KMS-11 (cell line): ENCODE results near the gene AGXT2.
"Not testable (repeated sequence)": the region's sequence is repeated elsewhere in the genome, so short reads cannot be mapped to it uniquely, and the experiment has no call there.

Experiments used
- H2AFZ ChIP-seq: fragments of 200-600 bp; sonication (generic); 2 replicates; pipeline ENCODE4 v1.6.1; 2016; ENCODE audit warnings: antibody characterized with exemption, mixed run types, low read depth
- H3K27ac ChIP-seq: fragments of 200-600 bp; sonication (generic); 2 replicates; pipeline ENCODE4 v1.6.1; 2016; ENCODE audit warnings: mild to moderate bottlenecking, mixed run types
- H3K27me3 ChIP-seq: fragments of 200-600 bp; sonication (generic); 2 replicates; pipeline ENCODE4 v1.6.1; 2017; ENCODE audit warnings: mild to moderate bottlenecking, low read depth, mixed run types, moderate library complexity; ENCODE audit not compliant: insufficient read depth
- H3K36me3 ChIP-seq: fragments of 200-600 bp; sonication (generic); 2 replicates; pipeline ENCODE4 v1.6.1; 2017; ENCODE audit warnings: mild to moderate bottlenecking, mixed run types; ENCODE audit not compliant: insufficient read depth
- H3K4me1 ChIP-seq: fragments of 200-600 bp; sonication (generic); 2 replicates; pipeline ENCODE4 v1.6.1; 2016; ENCODE audit warnings: mild to moderate bottlenecking, low read depth, mixed run types; ENCODE audit not compliant: poor library complexity, severe bottlenecking
- H3K4me2 ChIP-seq: fragments of 200-600 bp; sonication (generic); 2 replicates; pipeline ENCODE4 v1.7.0; 2016; ENCODE audit warnings: mild to moderate bottlenecking, mixed run types
- H3K4me3 ChIP-seq: fragments of 200-600 bp; sonication (generic); IDR thresholded peaks from 2 replicates; pipeline ENCODE4 v1.6.1; 2017; ENCODE audit warnings: low read depth, low read length, mixed read lengths; ENCODE audit not compliant: insufficient read depth
- H3K79me2 ChIP-seq: fragments of 200-600 bp; sonication (generic); 2 replicates; pipeline ENCODE4 v1.6.1; 2016; ENCODE audit warnings: low read depth, mixed run types; ENCODE audit not compliant: insufficient read depth
- H3K9ac ChIP-seq: fragments of 200-600 bp; sonication (generic); 2 replicates; pipeline ENCODE4 v1.6.1; 2016; ENCODE audit warnings: mild to moderate bottlenecking, mixed run types
- H4K20me1 ChIP-seq: fragments of 200-600 bp; sonication (generic); 2 replicates; pipeline ENCODE4 v1.6.1; 2016; ENCODE audit warnings: mild to moderate bottlenecking, mixed run types; ENCODE audit not compliant: insufficient read depth
- CTCF ChIP-seq: fragments of 200-600 bp; sonication (generic); conservative IDR thresholded peaks from 2 replicates; pipeline ENCODE4 v1.6.1; 2017; ENCODE audit warnings: low read depth, mild to moderate bottlenecking, antibody characterized with exemption, low read length, moderate library complexity, mixed read lengths

The AGXT2 gene

GRCh38 chr5:34976347-34976746 lies 71.4 kb downstream of the AGXT2 start:
- no peaks in the 10 kb centered on the region for H3K27me3 ChIP-seq
- H3K9ac ChIP-seq = no peak overlapping the region
- no peaks in the 10 kb centered on the region for H3K4me1 ChIP-seq
- no peak for TF ChIP-seq CTCF
- H4K20me1 ChIP-seq = no peaks in the 10 kb centered on the region
- no peaks in the 10 kb centered on the region for H3K79me2 ChIP-seq
- H3K27ac ChIP-seq = no peak overlapping the region
- H3K4me2 ChIP-seq = no peak overlapping the region
- no peak overlapping the region for H3K4me3 ChIP-seq
- H2AFZ ChIP-seq = no peak overlapping the region
- H3K36me3 ChIP-seq = no peaks in the 10 kb centered on the region

GRCh38 chr5:34971655-34972054 lies 76.1 kb downstream of the AGXT2 start:
- H2AFZ ChIP-seq, H3K27me3 ChIP-seq, H3K4me3 ChIP-seq, H3K4me2 ChIP-seq, H4K20me1 ChIP-seq, H3K27ac ChIP-seq, H3K4me1 ChIP-seq, H3K79me2 ChIP-seq, H3K9ac ChIP-seq, H3K36me3 ChIP-seq: not testable (repeated sequence)

- no peak overlapping the region for H3K4me2 ChIP-seq
- H3K79me2 ChIP-seq = no peaks in the 10 kb centered on the region
- no peaks in the 10 kb centered on the region for H3K36me3 ChIP-seq
- no peak overlapping the region for H3K9ac ChIP-seq
- no peaks in the 10 kb centered on the region for H3K4me1 ChIP-seq
- no peak overlapping the region for H3K27ac ChIP-seq
- H4K20me1 ChIP-seq = no peaks in the 10 kb centered on the region
- H2AFZ ChIP-seq = no peak overlapping the region
- no peak for TF ChIP-seq CTCF
- H3K4me3 ChIP-seq = no peak overlapping the region
- H3K27me3 ChIP-seq = no peaks in the 10 kb centered on the region
Measured at GRCh38 chr5:34970552-34970951, 77.2 kb downstream of the AGXT2 start.

GRCh38 chr5:34968258-34968657 lies 79.5 kb downstream of the AGXT2 start:
- H3K36me3 ChIP-seq = no peaks in the 10 kb centered on the region
- TF ChIP-seq CTCF = no peak
- no peaks in the 10 kb centered on the region for H4K20me1 ChIP-seq
- no peak overlapping the region for H3K27ac ChIP-seq
- no peak overlapping the region for H2AFZ ChIP-seq
- no peaks in the 10 kb centered on the region for H3K79me2 ChIP-seq
- no peaks in the 10 kb centered on the region for H3K4me1 ChIP-seq
- H3K4me3 ChIP-seq = no peak overlapping the region
- no peak overlapping the region for H3K4me2 ChIP-seq
- H3K9ac ChIP-seq = no peak overlapping the region
- no peaks in the 10 kb centered on the region for H3K27me3 ChIP-seq

- no peaks in the 10 kb centered on the region for H3K36me3 ChIP-seq
- H3K9ac ChIP-seq = no peak overlapping the region
- H4K20me1 ChIP-seq = no peaks in the 10 kb centered on the region
- H3K79me2 ChIP-seq = no peaks in the 10 kb centered on the region
- H3K4me1 ChIP-seq = no peaks in the 10 kb centered on the region
- H3K4me2 ChIP-seq = no peak overlapping the region
- H3K27ac ChIP-seq = no peak overlapping the region
- no peak overlapping the region for H3K4me3 ChIP-seq
- no peaks in the 10 kb centered on the region for H3K27me3 ChIP-seq
- H2AFZ ChIP-seq = no peak overlapping the region
- no peak for TF ChIP-seq CTCF
Measured at GRCh38 chr5:34967540-34967939, 80.2 kb downstream of the AGXT2 start.
